Hepatocyte (in vitro differentiated cells): ENCODE results near the gene TPRG1L.

Experiments
- EZH2 ChIP-seq: fragments of 200-600 bp; sonication (generic); IDR thresholded peaks from 2 replicates; pipeline ENCODE4 v1.6.1; 2016; ENCODE audit warnings: antibody characterized with exemption, mild to moderate bottlenecking, borderline replicate concordance
- TF ChIP-seq, protein P1 (sequence below): fragments of 200-600 bp; sonication (generic); IDR thresholded peaks from 2 replicates; pipeline ENCODE4 v1.5.1; 2016; ENCODE audit warnings: antibody characterized with exemption, mild to moderate bottlenecking; ENCODE audit not compliant: poor library complexity

GRCh38 chr1:3595949-3596348, 28.9 kb upstream of the TPRG1L start:
- TF ChIP-seq, protein P1, sequence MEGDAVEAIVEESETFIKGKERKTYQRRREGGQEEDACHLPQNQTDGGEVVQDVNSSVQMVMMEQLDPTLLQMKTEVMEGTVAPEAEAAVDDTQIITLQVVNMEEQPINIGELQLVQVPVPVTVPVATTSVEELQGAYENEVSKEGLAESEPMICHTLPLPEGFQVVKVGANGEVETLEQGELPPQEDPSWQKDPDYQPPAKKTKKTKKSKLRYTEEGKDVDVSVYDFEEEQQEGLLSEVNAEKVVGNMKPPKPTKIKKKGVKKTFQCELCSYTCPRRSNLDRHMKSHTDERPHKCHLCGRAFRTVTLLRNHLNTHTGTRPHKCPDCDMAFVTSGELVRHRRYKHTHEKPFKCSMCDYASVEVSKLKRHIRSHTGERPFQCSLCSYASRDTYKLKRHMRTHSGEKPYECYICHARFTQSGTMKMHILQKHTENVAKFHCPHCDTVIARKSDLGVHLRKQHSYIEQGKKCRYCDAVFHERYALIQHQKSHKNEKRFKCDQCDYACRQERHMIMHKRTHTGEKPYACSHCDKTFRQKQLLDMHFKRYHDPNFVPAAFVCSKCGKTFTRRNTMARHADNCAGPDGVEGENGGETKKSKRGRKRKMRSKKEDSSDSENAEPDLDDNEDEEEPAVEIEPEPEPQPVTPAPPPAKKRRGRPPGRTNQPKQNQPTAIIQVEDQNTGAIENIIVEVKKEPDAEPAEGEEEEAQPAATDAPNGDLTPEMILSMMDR = no peak
- TF ChIP-seq EZH2 = no peak
